Gastrocnemius medialis (tissue), 4 donors: ENCODE measurements around the gene ADARB1. TPM values are rescaled to one million over a fixed set of nuclear protein-coding genes. Genes with fewer than 3 reads are reported as not detected.

Source experiments
- ATAC-seq, 2 donors: fragments of 150-250 bp; one replicate each; pipeline ENCODE4 v1.9.1; 2016
- DNase-seq, 2 donors: peaks; one replicate each; pipeline ENCODE4 v3.0.0-alpha.2; 2019
- H3K27ac ChIP-seq, 4 donors: fragments of 200-600 bp; sonication (generic); 1 replicate in 1 of 4; 2 replicates in 3 of 4; pipeline ENCODE4 v1.5.1; 2016 to 2018; ENCODE audit warnings: mild to moderate bottlenecking in 2 of 4, moderate library complexity in 1 of 4
- H3K27me3 ChIP-seq, 3 donors: fragments of 200-600 bp; sonication (generic) in 2 of 3; 1 replicate in 1 of 3; 2 replicates in 2 of 3; pipeline versions ENCODE4 v1.5.1 to v1.6.0; 2016 to 2019; ENCODE audit warnings: mild to moderate bottlenecking in 1 of 3, moderate library complexity in 1 of 3
- H3K36me3 ChIP-seq, 2 donors: fragments of 200-600 bp; sonication (generic) in 1 of 2; one replicate each; pipeline ENCODE4 v1.5.1; 2017 to 2018
- H3K4me1 ChIP-seq, 2 donors: fragments of 200-600 bp; sonication (generic) in 1 of 2; one replicate each; pipeline ENCODE4 v1.5.1; 2016 to 2017; ENCODE audit warnings: mild to moderate bottlenecking in 2 of 2
- H3K4me3 ChIP-seq, 4 donors: fragments of 200-600 bp; sonication (generic) in 3 of 4; 1 replicate in 1 of 4; 2 replicates in 3 of 4; pipeline ENCODE4 v1.5.1; 2016 to 2019; ENCODE audit warnings: mild to moderate bottlenecking in 2 of 4
- H3K9me3 ChIP-seq, 3 donors: fragments of 200-600 bp; sonication (generic) in 2 of 3; 1 replicate in 1 of 3; 2 replicates in 2 of 3; pipeline ENCODE4 v1.5.1; 2016 to 2019
- CTCF ChIP-seq, 5 experiments: fragments of 450-650 bp in 3 of 5; fragments of 200-600 bp in 2 of 5; sonication (generic) in 2 of 5; IDR thresholded peaks in 4 of 5; conservative IDR thresholded peaks in 1 of 5; 1 replicate in 4 of 5; 2 replicates in 1 of 5; pipeline ENCODE4 v1.5.1; 2016 to 2019; ENCODE audit warnings: antibody characterized with exemption in 5 of 5, mild to moderate bottlenecking in 3 of 5, moderate library complexity in 3 of 5
- POLR2A ChIP-seq, 2 donors: fragments of 450-650 bp; IDR thresholded peaks; one replicate each; pipeline ENCODE4 v1.6.1; 2017; ENCODE audit warnings: antibody characterized with exemption in 2 of 2, mild to moderate bottlenecking in 2 of 2, moderate library complexity in 2 of 2
- in situ Hi-C, 4 donors: fragments of 200-750 bp; cut with MboI; loops; one replicate each; pipeline versions ENCODE4 v1.15.0 to v1.8.0; 2017; ENCODE audit warnings: low sequenced_read_pairs in 4 of 4
- intact Hi-C: fragments of 100-400 bp; cut with DNase I; formaldehyde crosslinking; loops from one replicate; pipeline ENCODE4 v1.15.1; 2023; ENCODE audit warnings: low total_unique reads
- total RNA-seq, 4 donors: library from RNA; depleted of rRNA; stranded (reverse); fragments of >200 nt; gene quantifications; one replicate each; pipeline versions ENCODE4 v1.1.0 to v1.2.3, GENCODE V29; 2016

Gene ADARB1
- total RNA-seq, 4 donors from 2014 or later: 5.9 to 11.5 (median 6.9) TPM

GRCh38 chr21:45041351-45041805 is 33.0 kb upstream of the ADARB1 start:
- peaks cover 0 to 9% (median 0%) of the 10 kb centered on the region in 3 donors for H3K9me3 ChIP-seq
- intact Hi-C loops: no loop called here
- in situ Hi-C loops: loop anchor here in 2 of 4 donors (10.0 kb wide), 2 partner anchors 87 to 93 kb away; no protein-coding TSS in a partner anchor
- peak; percentile 73 to 93 for DNase-seq
- no peaks in the 10 kb centered on the region for H3K36me3 ChIP-seq
- peaks cover 11 to 13% of the 10 kb centered on the region in 2 donors for H3K4me1 ChIP-seq
- TF ChIP-seq POLR2A (IDR thresholded peaks at IDR 0.05) (peak; percentile 60 to 77), CTCF (IDR thresholded peaks at IDR 0.05 in 4 of 5, conservative IDR thresholded peaks at IDR 0.05 in 1 of 5) (no peak)
- peak overlapping the region; percentile 48 to 75 (median 68) for H3K27ac ChIP-seq
- ATAC-seq: peak; percentile 78 to 79
- H3K27me3 ChIP-seq: no peaks in the 10 kb centered on the region
- H3K4me3 ChIP-seq: peak overlapping the region in 3 of 4 donors; percentile 1 to 46 (median 9)

GRCh38 chr21:45041984-45042663 is 32.3 kb upstream of the ADARB1 start:
- Histone ChIP-seq H3K4me3 (peak overlapping the region in 3 of 4 donors; percentile 1 to 46 (median 9)), H3K27me3 (no peaks in the 10 kb centered on the region), H3K9me3 (peaks cover 0 to 2% (median 0%) of the 10 kb centered on the region in 3 donors), H3K36me3 (no peaks in the 10 kb centered on the region), H3K27ac (peak overlapping the region; percentile 48 to 75 (median 68)), H3K4me1 (peaks cover 11 to 13% of the 10 kb centered on the region in 2 donors)
- TF ChIP-seq CTCF (IDR thresholded peaks at IDR 0.05 in 4 of 5, conservative IDR thresholded peaks at IDR 0.05 in 1 of 5) (no peak), POLR2A (IDR thresholded peaks at IDR 0.05) (no peak)
- ATAC-seq (no peak), DNase-seq (no peak)
- in situ Hi-C loops: loop anchor here in 2 of 4 donors (10.0 kb wide), 2 partner anchors 87 to 93 kb away; no protein-coding TSS in a partner anchor
- intact Hi-C loops: no loop called here

GRCh38 chr21:45042664-45043161 is 31.7 kb upstream of the ADARB1 start:
- intact Hi-C loops: no loop called here
- no peak overlapping the region for H3K4me3 ChIP-seq
- TF ChIP-seq CTCF (IDR thresholded peaks at IDR 0.05 in 4 of 5, conservative IDR thresholded peaks at IDR 0.05 in 1 of 5) (no peak), POLR2A (IDR thresholded peaks at IDR 0.05) (no peak)
- DNase-seq: peak in 1 of 2 donors; percentile 14
- no peaks in the 10 kb centered on the region for H3K36me3 ChIP-seq
- in situ Hi-C loops: loop anchor here in 2 of 4 donors (10.0 kb wide), 2 partner anchors 88 to 92 kb away; no protein-coding TSS in a partner anchor
- H3K4me1 ChIP-seq: peaks cover 11 to 13% of the 10 kb centered on the region in 2 donors
- ATAC-seq: no peak
- peaks cover 0 to 6% (median 0%) of the 10 kb centered on the region in 3 donors for H3K9me3 ChIP-seq
- H3K27ac ChIP-seq: no peak overlapping the region
- H3K27me3 ChIP-seq: no peaks in the 10 kb centered on the region

GRCh38 chr21:45043541-45044020 is 30.8 kb upstream of the ADARB1 start:
- Histone ChIP-seq H3K27me3 (no peaks in the 10 kb centered on the region), H3K36me3 (no peaks in the 10 kb centered on the region), H3K4me1 (peaks cover 11 to 14% of the 10 kb centered on the region in 2 donors), H3K4me3 (no peak overlapping the region), H3K9me3 (peaks cover 0 to 6% (median 0%) of the 10 kb centered on the region in 3 donors), H3K27ac (no peak overlapping the region)
- DNase-seq: no peak
- intact Hi-C loops: loop anchor here (2.0 kb wide), 1 partner anchor 31 kb away; the partner anchor contains the start of gene ADARB1
- TF ChIP-seq POLR2A (IDR thresholded peaks at IDR 0.05) (no peak), CTCF (IDR thresholded peaks at IDR 0.05 in 4 of 5, conservative IDR thresholded peaks at IDR 0.05 in 1 of 5) (no peak)
- in situ Hi-C loops: loop anchor here in 2 of 4 donors (10.0 kb wide), 2 partner anchors 89 to 91 kb away; no protein-coding TSS in a partner anchor
- ATAC-seq: no peak
